Activated T-helper 9 cell treated with anti-CD3 and anti-CD28 coated beads, Interleukin-2, amount 50 U/mL, for 16 hours (primary cell): ENCODE data around the gene ZNF496.
"Not testable (repeated sequence)": the region's sequence is repeated elsewhere in the genome, so short reads cannot be mapped to it uniquely, and the experiment has no call there.

Experiments used
- DNase-seq: peaks from one replicate; pipeline ENCODE4 v3.0.0-alpha.2; 2020; ENCODE audit warnings: low read depth

Gene ZNF496

GRCh38 chr1:247293047-247293446 lies 38.6 kb downstream of the ZNF496 start:
- no peak for DNase-seq

- no peak for DNase-seq
These were observed 39.7 kb downstream of the ZNF496 start for GRCh38 chr1:247291833-247292561.

GRCh38 chr1:247291161-247291560 lies 40.5 kb downstream of the ZNF496 start:
- DNase-seq, result no peak

GRCh38 chr1:247290576-247290975 lies 41.1 kb downstream of the ZNF496 start:
- DNase-seq, result no peak

- not testable (repeated sequence) for DNase-seq
These were observed 42.3 kb downstream of the ZNF496 start for GRCh38 chr1:247289274-247289892.

GRCh38 chr1:247288341-247288740 lies 43.3 kb downstream of the ZNF496 start:
- DNase-seq, result no peak

GRCh38 chr1:247287460-247287859 lies 44.2 kb downstream of the ZNF496 start:
- no peak for DNase-seq

- DNase-seq, result no peak
These were observed 45.5 kb downstream of the ZNF496 start for GRCh38 chr1:247286134-247286670.

GRCh38 chr1:247281001-247281574 lies 50.6 kb downstream of the ZNF496 start:
- no peak for DNase-seq

GRCh38 chr1:247277191-247277590 lies 54.5 kb downstream of the ZNF496 start:
- no peak for DNase-seq

GRCh38 chr1:247274605-247275256 lies 56.9 kb downstream of the ZNF496 start:
- no peak for DNase-seq

- DNase-seq, result no peak
These were observed 58.7 kb downstream of the ZNF496 start for GRCh38 chr1:247273013-247273412.

GRCh38 chr1:247270003-247270402 lies 61.7 kb downstream of the ZNF496 start:
- DNase-seq, result no peak

GRCh38 chr1:247269133-247269532 lies 62.5 kb downstream of the ZNF496 start:
- no peak for DNase-seq

- DNase-seq, result no peak
These were observed 63.1 kb downstream of the ZNF496 start for GRCh38 chr1:247268390-247269045.

GRCh38 chr1:247266053-247266452 lies 65.6 kb downstream of the ZNF496 start:
- DNase-seq, result no peak

GRCh38 chr1:247255772-247256171 lies 75.9 kb downstream of the ZNF496 start, which contains the start of gene VN1R5:
Gene VN1R5, plus strand, starts transcription at chr1:247256072.
- not testable (repeated sequence) for DNase-seq

GRCh38 chr1:247247568-247247967 lies 84.1 kb downstream of the ZNF496 start:
- no peak for DNase-seq
